Cortex of kidney (tissue), 1 donor: ENCODE results near the gene TNFAIP2.

Source experiments
- DNase-seq: peaks from one replicate; lab custom pipeline; 2025; lab: John Stamatoyannopoulos, UW

TNFAIP2 gene

GRCh38 chr14:103122585-103122946 lies 695 bp upstream of the TNFAIP2 start:
- no peak for DNase-seq

GRCh38 chr14:103123634-103124500 lies 606 bp downstream of the TNFAIP2 start:
- no peak for DNase-seq

GRCh38 chr14:103124501-103125001 lies 1.3 kb downstream of the TNFAIP2 start:
- DNase-seq: no peak

GRCh38 chr14:103125098-103126070 lies 2.1 kb downstream of the TNFAIP2 start:
- no peak for DNase-seq

GRCh38 chr14:103126088-103126872 lies 3.0 kb downstream of the TNFAIP2 start:
- DNase-seq: no peak

GRCh38 chr14:103126873-103127304 lies 3.6 kb downstream of the TNFAIP2 start:
- DNase-seq: no peak

GRCh38 chr14:103127356-103127755 lies 4.1 kb downstream of the TNFAIP2 start:
- no peak for DNase-seq

GRCh38 chr14:103127861-103128598 lies 4.8 kb downstream of the TNFAIP2 start:
- DNase-seq: no peak

GRCh38 chr14:103128631-103129300 lies 5.5 kb downstream of the TNFAIP2 start:
- DNase-seq: no peak

GRCh38 chr14:103129301-103130016 lies 6.2 kb downstream of the TNFAIP2 start:
- no peak for DNase-seq

- DNase-seq: no peak
Measured at GRCh38 chr14:103130017-103130764, 6.9 kb downstream of the TNFAIP2 start.

GRCh38 chr14:103130965-103131364 lies 7.7 kb downstream of the TNFAIP2 start:
- no peak for DNase-seq

- DNase-seq: no peak
Measured at GRCh38 chr14:103131580-103131979, 8.3 kb downstream of the TNFAIP2 start.

GRCh38 chr14:103132381-103133209 lies 9.3 kb downstream of the TNFAIP2 start:
- no peak for DNase-seq

GRCh38 chr14:103133210-103134140 lies 10.2 kb downstream of the TNFAIP2 start:
- DNase-seq: no peak

GRCh38 chr14:103134405-103134804 lies 11.1 kb downstream of the TNFAIP2 start:
- DNase-seq: no peak

- no peak for DNase-seq
Measured at GRCh38 chr14:103134919-103135318, 11.7 kb downstream of the TNFAIP2 start.
